Muscle of arm (tissue), 12 donors: Measurements from ENCODE around the gene KLHL17. TPM values are rescaled to one million over a fixed set of nuclear protein-coding genes. Genes with fewer than 3 reads are reported as not detected.

Source experiments
- DNase-seq: peaks from one replicate; pipeline ENCODE4 v3.0.0-alpha.2; 2013
- polyA plus RNA-seq, 12 donors: library from polyadenylated mRNA; unstranded; fragments of 120-200 nt; gene quantifications; one replicate each; pipeline ENCODE4 v1.2.1, GENCODE V29; 2013; ENCODE audit not compliant: insufficient read length in 12 of 12

The KLHL17 gene
- polyA plus RNA-seq, 12 donors = 2.6 to 11.4 (median 4.8) TPM; not detected in 2

- DNase-seq = no peak
Measured at GRCh38 chr1:950268-950667, 10.1 kb upstream of the KLHL17 start.

- DNase-seq = no peak
Measured at GRCh38 chr1:950881-951280, 9.5 kb upstream of the KLHL17 start.

GRCh38 chr1:951364-951763 lies 9.0 kb upstream of the KLHL17 start:
- DNase-seq = no peak

GRCh38 chr1:952201-952600 lies 8.2 kb upstream of the KLHL17 start:
- DNase-seq = no peak

GRCh38 chr1:952603-953002 lies 7.8 kb upstream of the KLHL17 start:
- DNase-seq = no peak

- no peak for DNase-seq
Measured at GRCh38 chr1:953524-954320, 6.7 kb upstream of the KLHL17 start.

GRCh38 chr1:954927-955326 lies 5.5 kb upstream of the KLHL17 start:
- DNase-seq = no peak

GRCh38 chr1:955474-955873 lies 4.9 kb upstream of the KLHL17 start:
- DNase-seq = no peak

GRCh38 chr1:956636-957035 lies 3.7 kb upstream of the KLHL17 start:
- DNase-seq = no peak

- peak; percentile 89 for DNase-seq
Measured at GRCh38 chr1:958823-959730, 1.3 kb upstream of the KLHL17 start, which contains the start of gene NOC2L. Gene NOC2L, minus strand, starts transcription at chr1:959256. Its CDS starts 16 bp downstream, at chr1:959240.

- no peak for DNase-seq
Measured at GRCh38 chr1:959731-960362, 537 bp upstream of the KLHL17 start.

- no peak for DNase-seq
Measured at GRCh38 chr1:961132-961669, 817 bp downstream of the KLHL17 start.

- DNase-seq = no peak
Measured at GRCh38 chr1:962381-963300, 2.3 kb downstream of the KLHL17 start.

- DNase-seq = no peak
Measured at GRCh38 chr1:963301-963651, 2.9 kb downstream of the KLHL17 start.

GRCh38 chr1:963746-964525 lies 3.6 kb downstream of the KLHL17 start:
- no peak for DNase-seq

- no peak for DNase-seq
Measured at GRCh38 chr1:964691-965525, 4.5 kb downstream of the KLHL17 start.

- DNase-seq = no peak
Measured at GRCh38 chr1:965526-966134, 5.2 kb downstream of the KLHL17 start.

GRCh38 chr1:966135-966703 lies 5.8 kb downstream of the KLHL17 start, which contains the start of gene PLEKHN1:
Gene PLEKHN1, plus strand, starts transcription at chr1:966482. Its CDS starts 50 bp downstream, at chr1:966532.
- no peak for DNase-seq
